Kidney (tissue), 14 donors: ENCODE results near the gene SPO11. TPM values are rescaled to one million over a fixed set of nuclear protein-coding genes. Genes with fewer than 3 reads are reported as not detected.

Experiments
- DNase-seq, 5 donors: peaks; one replicate each; pipeline ENCODE4 v3.0.0-alpha.2; 2013 to 2020
- FAIRE-seq: peaks from 2 replicates; lab custom pipeline; 2012; peaks lifted over from hg19 to GRCh38; lab: Jason Lieb, UNC
- H3K27ac ChIP-seq, 2 donors: one replicate each; pipeline ENCODE4 v1.7.0; 2013; ENCODE audit warnings: low read depth in 2 of 2, low read length in 2 of 2, inconsistent platforms in 1 of 2
- H3K27me3 ChIP-seq: one replicate; pipeline ENCODE4 v1.7.1; 2013; ENCODE audit warnings: low read length, inconsistent platforms; ENCODE audit not compliant: control insufficient read depth, insufficient read depth
- H3K36me3 ChIP-seq, 3 donors: one replicate each; pipeline versions ENCODE4 v1.7.0 to v1.7.1; 2013; ENCODE audit warnings: low read length in 3 of 3, control low read depth in 1 of 3, inconsistent platforms in 1 of 3; ENCODE audit not compliant: insufficient read depth in 3 of 3, control insufficient read depth in 2 of 3
- H3K4me1 ChIP-seq, 3 donors: one replicate each; pipeline versions ENCODE4 v1.7.0 to v1.7.1; 2013; ENCODE audit warnings: low read length in 3 of 3, inconsistent platforms in 1 of 3, low read depth in 1 of 3; ENCODE audit not compliant: control insufficient read depth in 2 of 3, insufficient read depth in 2 of 3
- H3K4me3 ChIP-seq, 3 donors: one replicate each; pipeline versions ENCODE4 v1.7.0 to v1.8.1; 2013; ENCODE audit warnings: low read length in 3 of 3, control low read depth in 1 of 3, inconsistent platforms in 1 of 3
- H3K9ac ChIP-seq, 3 donors: one replicate each; pipeline versions ENCODE4 v1.7.0 to v1.7.1; 2013; ENCODE audit warnings: low read length in 3 of 3, control low read depth in 1 of 3, inconsistent platforms in 1 of 3
- H3K9me3 ChIP-seq, 3 donors: one replicate each; pipeline versions ENCODE4 v1.7.0 to v1.7.1; 2013; ENCODE audit warnings: low read length in 3 of 3, control low read depth in 1 of 3, inconsistent platforms in 1 of 3; ENCODE audit not compliant: control insufficient read depth in 2 of 3, insufficient read depth in 1 of 3
- intact Hi-C: fragments of 100-400 bp; cut with DNase I; formaldehyde crosslinking; loops from one replicate; pipeline ENCODE4 v1.11.1; 2022
- polyA plus RNA-seq: library from polyadenylated mRNA; stranded (reverse); fragments of 350-450 nt; fragmentation: Illumina TruSeq; extraction: RNeasy Lipid Tissue Mini Kit (QIAGEN cat#74804); gene quantifications from one replicate; pipeline ENCODE4 v1.2.3, GENCODE V29; 2014; ENCODE audit warnings: low read depth, low replicate concordance; ENCODE audit not compliant: insufficient read depth
- total RNA-seq: library from RNA; stranded (reverse); fragmentation: NEBNext Ultra II Directional; extraction: Animal tissue kit (Norgen Biotek cat#: 25700); gene quantifications from one replicate; pipeline ENCODE4 v1.2.1, GENCODE V29; 2021
- TF ChIP-seq, protein P1 (sequence below): IDR thresholded peaks from 3 replicates; pipeline ENCODE4 v1.5.1; 2012; ENCODE audit warnings: mild to moderate bottlenecking, moderate library complexity, borderline replicate concordance; ENCODE audit not compliant: insufficient read depth; ENCODE audit errors: extremely low read depth
- donor health status: control.
- donor health status: control.
- donor health status: control.
- donor health status: control.
- donor health status: control.
- donor health status: DM: yes; HTN: yes; CAD: no.
- donor health status: Normal renal cell carcinoma (clear cell type).

SPO11 gene
- total and polyA plus RNA-seq, 2 donors from 2014 or later = not detected

GRCh38 chr20:57287901-57288300, 41.7 kb upstream of the SPO11 start:
- FAIRE-seq (no peak), DNase-seq (peak in 1 of 5 donors; percentile 27)
- intact Hi-C loops = no loop called here
- H3K4me3 ChIP-seq = no peak overlapping the region
- no peaks in the 10 kb centered on the region for H3K36me3 ChIP-seq
- TF ChIP-seq, protein P1, sequence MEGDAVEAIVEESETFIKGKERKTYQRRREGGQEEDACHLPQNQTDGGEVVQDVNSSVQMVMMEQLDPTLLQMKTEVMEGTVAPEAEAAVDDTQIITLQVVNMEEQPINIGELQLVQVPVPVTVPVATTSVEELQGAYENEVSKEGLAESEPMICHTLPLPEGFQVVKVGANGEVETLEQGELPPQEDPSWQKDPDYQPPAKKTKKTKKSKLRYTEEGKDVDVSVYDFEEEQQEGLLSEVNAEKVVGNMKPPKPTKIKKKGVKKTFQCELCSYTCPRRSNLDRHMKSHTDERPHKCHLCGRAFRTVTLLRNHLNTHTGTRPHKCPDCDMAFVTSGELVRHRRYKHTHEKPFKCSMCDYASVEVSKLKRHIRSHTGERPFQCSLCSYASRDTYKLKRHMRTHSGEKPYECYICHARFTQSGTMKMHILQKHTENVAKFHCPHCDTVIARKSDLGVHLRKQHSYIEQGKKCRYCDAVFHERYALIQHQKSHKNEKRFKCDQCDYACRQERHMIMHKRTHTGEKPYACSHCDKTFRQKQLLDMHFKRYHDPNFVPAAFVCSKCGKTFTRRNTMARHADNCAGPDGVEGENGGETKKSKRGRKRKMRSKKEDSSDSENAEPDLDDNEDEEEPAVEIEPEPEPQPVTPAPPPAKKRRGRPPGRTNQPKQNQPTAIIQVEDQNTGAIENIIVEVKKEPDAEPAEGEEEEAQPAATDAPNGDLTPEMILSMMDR = no peak
- no peak overlapping the region for H3K27ac ChIP-seq
- no peaks in the 10 kb centered on the region for H3K27me3 ChIP-seq
- peaks cover 0 to 9% (median 0%) of the 10 kb centered on the region in 3 donors for H3K4me1 ChIP-seq
- H3K9ac ChIP-seq = no peak overlapping the region
- H3K9me3 ChIP-seq = no peaks in the 10 kb centered on the region

- Histone ChIP-seq H3K9ac (no peak overlapping the region), H3K9me3 (no peaks in the 10 kb centered on the region), H3K27ac (no peak overlapping the region), H3K4me3 (no peak overlapping the region), H3K27me3 (no peaks in the 10 kb centered on the region), H3K36me3 (no peaks in the 10 kb centered on the region), H3K4me1 (peaks cover 0 to 9% (median 0%) of the 10 kb centered on the region in 3 donors)
- TF ChIP-seq, protein P1 = no peak
- DNase-seq = peak in 2 of 5 donors; percentile 46 to 49
- intact Hi-C loops = no loop called here
- FAIRE-seq = no peak
Measured at GRCh38 chr20:57288651-57289277, 40.8 kb upstream of the SPO11 start.

- Histone ChIP-seq H3K9me3 (no peaks in the 10 kb centered on the region), H3K27ac (no peak overlapping the region), H3K9ac (no peak overlapping the region), H3K36me3 (no peaks in the 10 kb centered on the region), H3K27me3 (no peaks in the 10 kb centered on the region), H3K4me3 (no peak overlapping the region), H3K4me1 (peaks cover 0 to 9% (median 0%) of the 10 kb centered on the region in 3 donors)
- TF ChIP-seq, protein P1 = no peak
- intact Hi-C loops = no loop called here
- DNase-seq (peak in 2 of 5 donors; percentile 26 to 46), FAIRE-seq (no peak)
Measured at GRCh38 chr20:57289391-57290177, 40.0 kb upstream of the SPO11 start.
